K562 (cell line): ENCODE results near the gene GYPC. TPM values are rescaled to one million over a fixed set of nuclear protein-coding genes. Genes with fewer than 3 reads are reported as not detected.

ENCODE experiments used
- COPS2 ChIP-seq: fragments of 450-650 bp; conservative IDR thresholded peaks from 2 replicates; pipeline ENCODE4 v1.6.1; 2016; ENCODE audit warnings: mild to moderate bottlenecking, moderate library complexity
- CREM ChIP-seq: IDR thresholded peaks from 2 replicates; pipeline ENCODE4 v1.6.1; 2014; ENCODE audit warnings: antibody characterized with exemption, low read depth
- HMGXB4 ChIP-seq: sonication (generic); formaldehyde crosslinking; IDR thresholded peaks from 2 replicates; pipeline ENCODE4 v1.8.1; 2023; ENCODE audit warnings: mild to moderate bottlenecking, missing genetic modification reagents
- MAX ChIP-seq: sonication (generic); formaldehyde crosslinking; IDR thresholded peaks from 2 replicates; pipeline ENCODE4 v1.9.0; 2022; ENCODE audit warnings: mild to moderate bottlenecking, missing genetic modification reagents
- MEF2A ChIP-seq: IDR thresholded peaks from 2 replicates; pipeline ENCODE4 v1.6.1; 2011; ENCODE audit warnings: low read depth, mild to moderate bottlenecking, low read length, moderate library complexity; ENCODE audit not compliant: control insufficient read depth
- NR2C2 ChIP-seq, 2 experiments: fragments of 200-800 bp in 1 of 2; sonication (Bioruptor generic) in 1 of 2; sonication (generic) in 1 of 2; formaldehyde crosslinking in 1 of 2; IDR thresholded peaks; 2 replicates each; pipeline versions ENCODE4 v1.6.1 to v1.8.0; 2016 to 2022; ENCODE audit warnings: mild to moderate bottlenecking in 1 of 2, missing compliant biosample characterization in 1 of 2, missing genetic modification characterization in 1 of 2, missing genetic modification reagents in 1 of 2
- RBM22 ChIP-seq: fragments of 200-400 bp; formaldehyde crosslinking; IDR thresholded peaks from 2 replicates; pipeline ENCODE4 v1.6.1; 2018; ENCODE audit warnings: low read length, low read depth; ENCODE audit not compliant: poor library complexity, severe bottlenecking
- SETDB1 ChIP-seq: IDR thresholded peaks from one replicate; pipeline ENCODE4 v1.6.1; 2012; ENCODE audit warnings: low read length, control low read depth, inconsistent platforms
- U2AF1 ChIP-seq: fragments of 200-400 bp; formaldehyde crosslinking; optimal IDR thresholded peaks from 2 replicates; pipeline ENCODE3; 2017; ENCODE audit warnings: mild to moderate bottlenecking, low read depth, low read length, moderate library complexity
- ZEB2 ChIP-seq: fragments of 450-650 bp; IDR thresholded peaks from 2 replicates; pipeline ENCODE4 v1.6.1; 2016
- ZFX ChIP-seq: sonication (generic); formaldehyde crosslinking; IDR thresholded peaks from 2 replicates; pipeline ENCODE4 v1.8.0; 2022; ENCODE audit warnings: mild to moderate bottlenecking, missing genetic modification reagents, moderate library complexity
- polyA plus RNA-seq, 8 experiments: library from polyadenylated mRNA; depleted of rRNA in 4 of 8; stranded (reverse) in 5 of 8; unstranded in 3 of 8; fragments of >200 nt; fragmentation: Nextera tagmentation in 2 of 8; fragmentation: Illumina TruSeq in 1 of 8; extraction: Ambion mirVana in 2 of 8; extraction: Trizol in 1 of 8; gene quantifications; 2 replicates each; pipeline versions ENCODE4 v1.2.1 to v1.2.3, GENCODE V29; 2011 to 2014; ENCODE audit warnings: inconsistent platforms in 1 of 8, missing spikeins in 1 of 8
- total RNA-seq, 7 experiments: library from RNA; depleted of rRNA in 6 of 7; stranded (reverse); fragments of >200 nt in 6 of 7; fragmentation: Illumina TruSeq in 2 of 7; extraction: Trizol in 2 of 7; gene quantifications; 2 replicates each; pipeline versions ENCODE4 v1.2.1 to v1.2.3, GENCODE V29; 2011 to 2021; ENCODE audit warnings: low replicate concordance in 1 of 7
- TF ChIP-seq, protein P1 (sequence below): sonication (generic); formaldehyde crosslinking; IDR thresholded peaks from 2 replicates; pipeline ENCODE4 v1.5.0; 2020; ENCODE audit warnings: missing genetic modification reagents
- TF ChIP-seq, protein P2 (sequence below), 2 experiments: IDR thresholded peaks; 2 replicates each; pipeline ENCODE4 v1.6.1; 2012; ENCODE audit warnings: improper control_type of control experiment in 2 of 2, low read depth in 2 of 2, low read length in 2 of 2, borderline replicate concordance in 1 of 2
- TF ChIP-seq, protein P3 (sequence below): fragments of 200-400 bp; formaldehyde crosslinking; IDR thresholded peaks from 2 replicates; pipeline ENCODE4 v1.6.1; 2017; ENCODE audit warnings: mild to moderate bottlenecking, low read depth, low read length, moderate library complexity
- TF ChIP-seq, protein P4 (sequence below): fragments of 250-450 bp; sonication (Bioruptor Pico); IDR thresholded peaks from 2 replicates; pipeline ENCODE4 v1.4.0; 2020; ENCODE audit warnings: mild to moderate bottlenecking

GYPC gene
- total and polyA plus RNA-seq, 9 of the 15 experiments (the other 6 are each of a cell fraction or from before 2014, with no cell fraction given): 50.6 to 282 (median 194) TPM

- TF ChIP-seq, protein P1, sequence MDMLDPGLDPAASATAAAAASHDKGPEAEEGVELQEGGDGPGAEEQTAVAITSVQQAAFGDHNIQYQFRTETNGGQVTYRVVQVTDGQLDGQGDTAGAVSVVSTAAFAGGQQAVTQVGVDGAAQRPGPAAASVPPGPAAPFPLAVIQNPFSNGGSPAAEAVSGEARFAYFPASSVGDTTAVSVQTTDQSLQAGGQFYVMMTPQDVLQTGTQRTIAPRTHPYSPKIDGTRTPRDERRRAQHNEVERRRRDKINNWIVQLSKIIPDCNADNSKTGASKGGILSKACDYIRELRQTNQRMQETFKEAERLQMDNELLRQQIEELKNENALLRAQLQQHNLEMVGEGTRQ: no peak
- TF ChIP-seq NR2C2 (CRISPR knock-in tag; IDR thresholded peaks at IDR 0.05) (no peak), NR2C2 (tag; IDR thresholded peaks at IDR 0.05) (0 out of 2 replicates have a peak, but pooled peaks have one; percentile 41), SETDB1 (no peak), COPS2 (no peak), ZFX (CRISPR knock-in tag) (peak; percentile 69; the same call in 1 of the 2 replicates), MEF2A (no peak), RBM22 (peak; percentile 17), ZEB2 (no peak), MAX (no peak), U2AF1 (peak; percentile 6), CREM (no peak), HMGXB4 (CRISPR knock-in tag) (no peak)
- TF ChIP-seq, protein P2, sequence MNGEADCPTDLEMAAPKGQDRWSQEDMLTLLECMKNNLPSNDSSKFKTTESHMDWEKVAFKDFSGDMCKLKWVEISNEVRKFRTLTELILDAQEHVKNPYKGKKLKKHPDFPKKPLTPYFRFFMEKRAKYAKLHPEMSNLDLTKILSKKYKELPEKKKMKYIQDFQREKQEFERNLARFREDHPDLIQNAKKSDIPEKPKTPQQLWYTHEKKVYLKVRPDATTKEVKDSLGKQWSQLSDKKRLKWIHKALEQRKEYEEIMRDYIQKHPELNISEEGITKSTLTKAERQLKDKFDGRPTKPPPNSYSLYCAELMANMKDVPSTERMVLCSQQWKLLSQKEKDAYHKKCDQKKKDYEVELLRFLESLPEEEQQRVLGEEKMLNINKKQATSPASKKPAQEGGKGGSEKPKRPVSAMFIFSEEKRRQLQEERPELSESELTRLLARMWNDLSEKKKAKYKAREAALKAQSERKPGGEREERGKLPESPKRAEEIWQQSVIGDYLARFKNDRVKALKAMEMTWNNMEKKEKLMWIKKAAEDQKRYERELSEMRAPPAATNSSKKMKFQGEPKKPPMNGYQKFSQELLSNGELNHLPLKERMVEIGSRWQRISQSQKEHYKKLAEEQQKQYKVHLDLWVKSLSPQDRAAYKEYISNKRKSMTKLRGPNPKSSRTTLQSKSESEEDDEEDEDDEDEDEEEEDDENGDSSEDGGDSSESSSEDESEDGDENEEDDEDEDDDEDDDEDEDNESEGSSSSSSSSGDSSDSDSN (IDR thresholded peaks at IDR 0.05; ENCODE audit: borderline replicate concordance in 1 of 2, low read depth in 2 of 2, low read length in 2 of 2): peak in 1 of 2 experiments; percentile 56; a peak in 1 of 4 replicates
- TF ChIP-seq, protein P3, sequence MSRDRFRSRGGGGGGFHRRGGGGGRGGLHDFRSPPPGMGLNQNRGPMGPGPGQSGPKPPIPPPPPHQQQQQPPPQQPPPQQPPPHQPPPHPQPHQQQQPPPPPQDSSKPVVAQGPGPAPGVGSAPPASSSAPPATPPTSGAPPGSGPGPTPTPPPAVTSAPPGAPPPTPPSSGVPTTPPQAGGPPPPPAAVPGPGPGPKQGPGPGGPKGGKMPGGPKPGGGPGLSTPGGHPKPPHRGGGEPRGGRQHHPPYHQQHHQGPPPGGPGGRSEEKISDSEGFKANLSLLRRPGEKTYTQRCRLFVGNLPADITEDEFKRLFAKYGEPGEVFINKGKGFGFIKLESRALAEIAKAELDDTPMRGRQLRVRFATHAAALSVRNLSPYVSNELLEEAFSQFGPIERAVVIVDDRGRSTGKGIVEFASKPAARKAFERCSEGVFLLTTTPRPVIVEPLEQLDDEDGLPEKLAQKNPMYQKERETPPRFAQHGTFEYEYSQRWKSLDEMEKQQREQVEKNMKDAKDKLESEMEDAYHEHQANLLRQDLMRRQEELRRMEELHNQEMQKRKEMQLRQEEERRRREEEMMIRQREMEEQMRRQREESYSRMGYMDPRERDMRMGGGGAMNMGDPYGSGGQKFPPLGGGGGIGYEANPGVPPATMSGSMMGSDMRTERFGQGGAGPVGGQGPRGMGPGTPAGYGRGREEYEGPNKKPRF: no peak
- TF ChIP-seq, protein P4, sequence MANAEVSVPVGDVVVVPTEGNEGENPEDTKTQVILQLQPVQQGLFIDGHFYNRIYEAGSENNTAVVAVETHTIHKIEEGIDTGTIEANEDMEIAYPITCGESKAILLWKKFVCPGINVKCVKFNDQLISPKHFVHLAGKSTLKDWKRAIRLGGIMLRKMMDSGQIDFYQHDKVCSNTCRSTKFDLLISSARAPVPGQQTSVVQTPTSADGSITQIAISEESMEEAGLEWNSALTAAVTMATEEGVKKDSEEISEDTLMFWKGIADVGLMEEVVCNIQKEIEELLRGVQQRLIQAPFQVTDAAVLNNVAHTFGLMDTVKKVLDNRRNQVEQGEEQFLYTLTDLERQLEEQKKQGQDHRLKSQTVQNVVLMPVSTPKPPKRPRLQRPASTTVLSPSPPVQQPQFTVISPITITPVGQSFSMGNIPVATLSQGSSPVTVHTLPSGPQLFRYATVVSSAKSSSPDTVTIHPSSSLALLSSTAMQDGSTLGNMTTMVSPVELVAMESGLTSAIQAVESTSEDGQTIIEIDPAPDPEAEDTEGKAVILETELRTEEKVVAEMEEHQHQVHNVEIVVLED (CRISPR knock-in tag): no peak
Observed at GRCh38 chr2:126656431-126657147, 631 bp downstream of the GYPC start (continued).
